Osteoblast (primary cell): ENCODE data around the gene NFIC. TPM values are rescaled to one million over a fixed set of nuclear protein-coding genes. Genes with fewer than 3 reads are reported as not detected.

Experiments
- DNase-seq: peaks from one replicate; pipeline ENCODE4 v3.0.0; 2011; ENCODE audit warnings: low spot score, mixed read lengths; ENCODE audit not compliant: insufficient read length; ENCODE audit errors: missing footprints
- H2AFZ ChIP-seq: 2 replicates; pipeline ENCODE4 v1.6.0; 2011; ENCODE audit warnings: mild to moderate bottlenecking, low read length
- H3K27ac ChIP-seq: 2 replicates; pipeline ENCODE4 v1.5.1; 2011; ENCODE audit warnings: mild to moderate bottlenecking, low read depth, low read length, moderate library complexity
- H3K27me3 ChIP-seq: 2 replicates; pipeline ENCODE4 v1.6.0; 2012; ENCODE audit warnings: mild to moderate bottlenecking, control low read depth, inconsistent platforms, low read length, moderate library complexity; ENCODE audit not compliant: insufficient read depth
- H3K36me3 ChIP-seq: 2 replicates; pipeline ENCODE4 v1.5.1; 2011; ENCODE audit warnings: mild to moderate bottlenecking, low read length, control low read depth, moderate library complexity; ENCODE audit not compliant: insufficient read depth
- H3K4me1 ChIP-seq: 2 replicates; pipeline ENCODE4 v1.5.1; 2011; ENCODE audit warnings: mild to moderate bottlenecking, low read length, control low read depth, moderate library complexity; ENCODE audit not compliant: insufficient read depth
- H3K4me2 ChIP-seq: 2 replicates; pipeline ENCODE4 v1.6.0; 2011; ENCODE audit warnings: mild to moderate bottlenecking, low read length; ENCODE audit not compliant: insufficient read depth
- H3K4me3 ChIP-seq: fragments of 200-600 bp; sonication (generic); 3 replicates; pipeline ENCODE4 v1.5.1; 2012; ENCODE audit warnings: mild to moderate bottlenecking, low read length, inconsistent platforms; ENCODE audit not compliant: insufficient read depth
- H3K79me2 ChIP-seq: 2 replicates; pipeline ENCODE4 v1.6.0; 2012; ENCODE audit warnings: mild to moderate bottlenecking, low read length, control low read depth, inconsistent platforms; ENCODE audit not compliant: insufficient read depth
- H3K9me3 ChIP-seq: 2 replicates; pipeline ENCODE4 v1.5.1; 2011; ENCODE audit warnings: low read depth, low read length, control low read depth
- H4K20me1 ChIP-seq: 2 replicates; pipeline ENCODE4 v1.6.0; 2012; ENCODE audit warnings: mild to moderate bottlenecking, low read length, control low read depth; ENCODE audit not compliant: insufficient read depth
- total RNA-seq: library from RNA; depleted of rRNA; stranded (reverse); fragments of >200 nt; gene quantifications from 2 replicates; pipeline ENCODE4 v1.2.3, GENCODE V29; 2012
- TF ChIP-seq, protein P1 (sequence below): IDR thresholded peaks from 2 replicates; pipeline ENCODE4 v1.5.1; 2011; ENCODE audit warnings: mild to moderate bottlenecking, low read depth, low read length, moderate library complexity; ENCODE audit errors: extremely low read depth

NFIC gene
- total RNA-seq, 1 donor: 61.2 TPM

DNA sequence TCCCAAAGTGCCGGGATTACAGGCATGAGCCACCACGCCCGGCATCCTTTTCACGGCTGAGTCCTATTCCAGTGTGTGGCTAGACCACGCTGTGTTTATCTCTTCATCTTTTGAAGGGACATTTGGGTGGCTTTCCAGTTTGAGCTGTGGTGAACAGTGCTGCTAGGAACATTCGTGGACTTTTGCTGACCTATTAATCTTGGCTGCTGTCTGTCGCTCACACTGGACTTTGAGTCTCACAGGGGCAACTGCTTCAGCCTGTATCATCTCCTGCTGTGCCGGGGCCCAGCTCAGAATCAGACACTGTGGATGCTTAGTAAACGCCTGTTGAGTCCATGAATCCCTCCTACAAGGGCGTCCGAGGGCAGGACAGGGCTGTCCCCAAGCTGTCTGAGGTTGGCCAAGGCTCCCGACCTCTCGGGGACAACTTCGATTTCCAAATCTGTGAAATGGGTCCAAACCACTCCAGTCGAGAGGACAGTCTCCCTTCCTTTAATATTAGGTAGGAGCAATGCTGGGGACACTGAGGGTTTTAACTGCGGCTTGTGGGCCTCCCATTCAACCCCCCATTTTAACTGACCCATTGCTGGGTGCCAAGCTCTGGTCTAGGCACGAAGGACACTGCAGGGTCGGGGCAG lies 65.5 kb downstream of the NFIC start:
- Histone ChIP-seq H3K9me3 (peaks cover 5% of the 10 kb centered on the region), H3K27ac (peak overlapping the region; percentile 28), H3K4me3 (no peak overlapping the region), H4K20me1 (peaks cover 13% of the 10 kb centered on the region), H3K27me3 (no peaks in the 10 kb centered on the region), H3K36me3 (peaks cover 39% of the 10 kb centered on the region), H3K79me2 (peaks cover 50% of the 10 kb centered on the region), H3K4me1 (peaks cover 32% of the 10 kb centered on the region), H3K4me2 (no peak overlapping the region), H2AFZ (no peak overlapping the region)
- DNase-seq: peak; percentile 79
- TF ChIP-seq, protein P1, sequence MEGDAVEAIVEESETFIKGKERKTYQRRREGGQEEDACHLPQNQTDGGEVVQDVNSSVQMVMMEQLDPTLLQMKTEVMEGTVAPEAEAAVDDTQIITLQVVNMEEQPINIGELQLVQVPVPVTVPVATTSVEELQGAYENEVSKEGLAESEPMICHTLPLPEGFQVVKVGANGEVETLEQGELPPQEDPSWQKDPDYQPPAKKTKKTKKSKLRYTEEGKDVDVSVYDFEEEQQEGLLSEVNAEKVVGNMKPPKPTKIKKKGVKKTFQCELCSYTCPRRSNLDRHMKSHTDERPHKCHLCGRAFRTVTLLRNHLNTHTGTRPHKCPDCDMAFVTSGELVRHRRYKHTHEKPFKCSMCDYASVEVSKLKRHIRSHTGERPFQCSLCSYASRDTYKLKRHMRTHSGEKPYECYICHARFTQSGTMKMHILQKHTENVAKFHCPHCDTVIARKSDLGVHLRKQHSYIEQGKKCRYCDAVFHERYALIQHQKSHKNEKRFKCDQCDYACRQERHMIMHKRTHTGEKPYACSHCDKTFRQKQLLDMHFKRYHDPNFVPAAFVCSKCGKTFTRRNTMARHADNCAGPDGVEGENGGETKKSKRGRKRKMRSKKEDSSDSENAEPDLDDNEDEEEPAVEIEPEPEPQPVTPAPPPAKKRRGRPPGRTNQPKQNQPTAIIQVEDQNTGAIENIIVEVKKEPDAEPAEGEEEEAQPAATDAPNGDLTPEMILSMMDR: no peak

GRCh38 chr19:3433313-3433712 lies 66.9 kb downstream of the NFIC start:
- DNase-seq: peak; percentile 52
- no peak overlapping the region for H2AFZ ChIP-seq
- peaks cover 51% of the 10 kb centered on the region for H3K79me2 ChIP-seq
- TF ChIP-seq, protein P1: no peak
- H3K27me3 ChIP-seq: no peaks in the 10 kb centered on the region
- H3K4me3 ChIP-seq: no peak overlapping the region
- peaks cover 5% of the 10 kb centered on the region for H3K9me3 ChIP-seq
- H4K20me1 ChIP-seq: peaks cover 13% of the 10 kb centered on the region
- H3K27ac ChIP-seq: no peak overlapping the region
- H3K4me1 ChIP-seq: peaks cover 29% of the 10 kb centered on the region
- peaks cover 48% of the 10 kb centered on the region for H3K36me3 ChIP-seq
- H3K4me2 ChIP-seq: no peak overlapping the region

- H4K20me1 ChIP-seq: peaks cover 17% of the 10 kb centered on the region
- TF ChIP-seq, protein P1: no peak
- H2AFZ ChIP-seq: no peak overlapping the region
- H3K36me3 ChIP-seq: peaks cover 52% of the 10 kb centered on the region
- no peak overlapping the region for H3K4me3 ChIP-seq
- peaks cover 22% of the 10 kb centered on the region for H3K4me1 ChIP-seq
- DNase-seq: peak; percentile 54
- H3K27ac ChIP-seq: peak overlapping the region; percentile 76
- H3K79me2 ChIP-seq: peaks cover 55% of the 10 kb centered on the region
- peaks cover 5% of the 10 kb centered on the region for H3K9me3 ChIP-seq
- no peaks in the 10 kb centered on the region for H3K27me3 ChIP-seq
- H3K4me2 ChIP-seq: no peak overlapping the region
These were observed 67.6 kb downstream of the NFIC start for GRCh38 chr19:3433805-3434540.
